Skeletal muscle cell (primary cell): ENCODE measurements around the gene SAT1.

Experiments used
- DNase-seq: peaks from one replicate; pipeline ENCODE4 v3.0.0-alpha.2; 2010; ENCODE audit warnings: low read depth
- H3K4me3 ChIP-seq: 2 replicates; pipeline ENCODE4 v1.5.1; 2011; ENCODE audit warnings: low read depth, mild to moderate bottlenecking, control low read depth, low read length, moderate library complexity

SAT1 gene

GRCh38 chrX:23802431-23802830, 19.5 kb downstream of the SAT1 start:
- no peak overlapping the region for H3K4me3 ChIP-seq
- no peak for DNase-seq

- H3K4me3 ChIP-seq = no peak overlapping the region
- peak; percentile 34 for DNase-seq
Observed at GRCh38 chrX:23803931-23804381, 21.0 kb downstream of the SAT1 start.

GRCh38 chrX:23804578-23804977, 21.6 kb downstream of the SAT1 start:
- no peak for DNase-seq
- no peak overlapping the region for H3K4me3 ChIP-seq

GRCh38 chrX:23805389-23805788, 22.4 kb downstream of the SAT1 start:
- no peak overlapping the region for H3K4me3 ChIP-seq

GRCh38 chrX:23810279-23810678, 27.3 kb downstream of the SAT1 start:
- no peak for DNase-seq
- no peak overlapping the region for H3K4me3 ChIP-seq

More at GRCh38 chrX:23805389-23805788, 22.4 kb downstream of the SAT1 start:
- no peak for DNase-seq

- no peak overlapping the region for H3K4me3 ChIP-seq
- no peak for DNase-seq
Observed at GRCh38 chrX:23811108-23811651, 28.2 kb downstream of the SAT1 start.

- no peak overlapping the region for H3K4me3 ChIP-seq
- DNase-seq = no peak
Observed at GRCh38 chrX:23811656-23812055, 28.7 kb downstream of the SAT1 start.

GRCh38 chrX:23813808-23814207, 30.8 kb downstream of the SAT1 start:
- no peak for DNase-seq
- no peak overlapping the region for H3K4me3 ChIP-seq

GRCh38 chrX:23815376-23815775, 32.4 kb downstream of the SAT1 start:
- no peak for DNase-seq
- no peak overlapping the region for H3K4me3 ChIP-seq

- DNase-seq = no peak
- no peak overlapping the region for H3K4me3 ChIP-seq
Observed at GRCh38 chrX:23816179-23816578, 33.2 kb downstream of the SAT1 start.

GRCh38 chrX:23817979-23818336, 35.0 kb downstream of the SAT1 start:
- DNase-seq = no peak
- no peak overlapping the region for H3K4me3 ChIP-seq

GRCh38 chrX:23819385-23820234, 36.6 kb downstream of the SAT1 start:
- H3K4me3 ChIP-seq = no peak overlapping the region
- no peak for DNase-seq

- DNase-seq = no peak
- no peak overlapping the region for H3K4me3 ChIP-seq
Observed at GRCh38 chrX:23820235-23820782, 37.3 kb downstream of the SAT1 start.

GRCh38 chrX:23821847-23822246, 38.9 kb downstream of the SAT1 start:
- no peak overlapping the region for H3K4me3 ChIP-seq
- no peak for DNase-seq

GRCh38 chrX:23822397-23822796, 39.4 kb downstream of the SAT1 start:
- H3K4me3 ChIP-seq = no peak overlapping the region
- no peak for DNase-seq

GRCh38 chrX:23822841-23823240, 39.9 kb downstream of the SAT1 start:
- DNase-seq = no peak
- H3K4me3 ChIP-seq = no peak overlapping the region

- DNase-seq = no peak
- H3K4me3 ChIP-seq = no peak overlapping the region
Observed at GRCh38 chrX:23825675-23826074, 42.7 kb downstream of the SAT1 start.

- no peak overlapping the region for H3K4me3 ChIP-seq
- no peak for DNase-seq
Observed at GRCh38 chrX:23826216-23826615, 43.2 kb downstream of the SAT1 start.

- H3K4me3 ChIP-seq = no peak overlapping the region
- no peak for DNase-seq
Observed at GRCh38 chrX:23826653-23827052, 43.7 kb downstream of the SAT1 start.

GRCh38 chrX:23828881-23829280, 45.9 kb downstream of the SAT1 start:
- no peak for DNase-seq
- no peak overlapping the region for H3K4me3 ChIP-seq

- no peak overlapping the region for H3K4me3 ChIP-seq
- no peak for DNase-seq
Observed at GRCh38 chrX:23832721-23833120, 49.7 kb downstream of the SAT1 start.
